HG02840 (cell line): ENCODE results near the gene AIG1.
"Not testable (repeated sequence)": the region's sequence is repeated elsewhere in the genome, so short reads cannot be mapped to it uniquely, and the experiment has no call there.

Experiments used
- ATAC-seq: cut with Tn5 transposase; IDR thresholded peaks from one replicate; pipeline ENCODE4 v1.9.1; 2021; ENCODE audit warnings: mild to moderate bottlenecking, moderate library complexity, moderate number of reproducible peaks; ENCODE audit not compliant: unreplicated experiment, low FRiP score

The AIG1 gene

GRCh38 chr6:143123941-143124340 is 63.3 kb downstream of the AIG1 start:
- ATAC-seq = no peak

- no peak for ATAC-seq
These were observed 64.8 kb downstream of the AIG1 start for GRCh38 chr6:143125455-143125854.

GRCh38 chr6:143125864-143126573 is 65.3 kb downstream of the AIG1 start:
- no peak for ATAC-seq

GRCh38 chr6:143126574-143126941 is 65.9 kb downstream of the AIG1 start:
- no peak for ATAC-seq

- ATAC-seq = no peak
These were observed 67.4 kb downstream of the AIG1 start for GRCh38 chr6:143127941-143128680.

- ATAC-seq = no peak
These were observed 68.0 kb downstream of the AIG1 start for GRCh38 chr6:143128681-143129015.

- ATAC-seq = no peak
These were observed 70.2 kb downstream of the AIG1 start for GRCh38 chr6:143130928-143131327.

GRCh38 chr6:143135325-143135724 is 74.6 kb downstream of the AIG1 start:
- ATAC-seq = no peak

- no peak for ATAC-seq
These were observed 75.3 kb downstream of the AIG1 start for GRCh38 chr6:143135797-143136561.

- ATAC-seq = no peak
These were observed 76.0 kb downstream of the AIG1 start for GRCh38 chr6:143136647-143137046.

- no peak for ATAC-seq
These were observed 78.6 kb downstream of the AIG1 start for GRCh38 chr6:143139239-143139784.

- ATAC-seq = not testable (repeated sequence)
These were observed 79.2 kb downstream of the AIG1 start for GRCh38 chr6:143139884-143140283.

GRCh38 chr6:143140767-143141166 is 80.1 kb downstream of the AIG1 start:
- ATAC-seq = no peak

GRCh38 chr6:143141442-143141841 is 80.8 kb downstream of the AIG1 start:
- no peak for ATAC-seq

GRCh38 chr6:143146186-143146851 is 85.6 kb downstream of the AIG1 start:
- no peak for ATAC-seq

- ATAC-seq = no peak
These were observed 89.1 kb downstream of the AIG1 start for GRCh38 chr6:143149771-143150170.

- no peak for ATAC-seq
These were observed 89.6 kb downstream of the AIG1 start for GRCh38 chr6:143150281-143150680.

GRCh38 chr6:143151381-143151780 is 90.7 kb downstream of the AIG1 start:
- no peak for ATAC-seq

- ATAC-seq = no peak
These were observed 95.0 kb downstream of the AIG1 start for GRCh38 chr6:143155681-143156080.

- no peak for ATAC-seq
These were observed 96.4 kb downstream of the AIG1 start for GRCh38 chr6:143157131-143157530.
